Brain microvascular endothelial cell (primary cell): ENCODE data around the gene CACNG1.

Experiments used
- DNase-seq: peaks from one replicate; pipeline ENCODE4 v3.0.0-alpha.2; 2020
- H3K27ac ChIP-seq: fragments of 250-450 bp; sonication (Bioruptor Pico); 2 replicates; pipeline ENCODE4 v1.5.1; 2020; ENCODE audit warnings: mild to moderate bottlenecking, moderate library complexity
- H3K27me3 ChIP-seq: fragments of 250-450 bp; sonication (Bioruptor Pico); replicated peaks from 2 replicates; pipeline ENCODE4 v1.5.1; 2020; ENCODE audit warnings: mild to moderate bottlenecking
- H3K36me3 ChIP-seq: fragments of 250-450 bp; sonication (Bioruptor Pico); replicated peaks from 2 replicates; pipeline ENCODE4 v1.5.1; 2020; ENCODE audit warnings: mild to moderate bottlenecking
- H3K4me3 ChIP-seq: 2 replicates; pipeline ENCODE4 v1.5.1; 2011; ENCODE audit warnings: low read depth, mild to moderate bottlenecking, control low read depth, low read length, moderate library complexity
- in situ Hi-C: cut with HindIII; loops from 2 replicates; pipeline ENCODE4 v1.10.0; 2017; ENCODE audit warnings: low sequenced_read_pairs, low pct_ligation_motif_present
- TF ChIP-seq, protein P1 (sequence below): IDR thresholded peaks from 2 replicates; pipeline ENCODE4 v1.5.1; 2011; ENCODE audit warnings: low read depth, mild to moderate bottlenecking, moderate library complexity, low read length, control low read depth, inconsistent platforms; ENCODE audit errors: missing control alignments

CACNG1 gene

DNA sequence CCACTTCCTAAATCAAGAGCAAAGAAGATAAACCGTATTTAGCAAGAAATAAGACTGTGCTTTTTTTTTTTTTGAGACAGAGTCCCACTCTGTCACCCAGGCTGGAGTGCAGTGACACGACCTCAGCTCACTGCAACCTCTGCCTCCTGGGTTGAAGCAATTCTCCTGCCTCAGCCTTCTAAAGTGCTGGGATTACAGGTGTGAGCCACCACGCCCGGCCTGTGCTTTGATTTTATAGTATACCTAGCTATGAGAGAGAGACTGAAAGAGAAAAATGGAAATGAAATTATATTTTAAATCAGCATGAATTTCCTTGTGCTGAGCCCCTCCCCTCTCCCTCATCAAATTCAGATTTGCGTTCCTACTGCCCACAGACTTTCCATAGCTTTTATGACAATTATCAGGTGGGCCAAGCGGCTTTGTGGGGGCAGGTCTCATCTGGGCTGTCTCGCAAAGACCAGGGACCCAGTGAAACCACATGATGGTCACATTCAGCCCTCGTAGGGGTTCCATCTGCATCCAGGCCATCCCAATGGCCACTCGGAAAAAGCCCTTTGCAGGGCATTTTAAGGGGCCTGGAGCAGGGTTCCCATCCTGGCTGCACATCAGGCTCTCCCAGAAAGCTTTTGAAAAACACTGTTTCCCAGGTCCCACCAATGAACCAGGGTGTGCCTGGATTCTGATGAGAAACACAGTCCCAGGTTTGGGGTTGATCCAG is 8.5 kb downstream of the CACNG1 start:
- TF ChIP-seq, protein P1, sequence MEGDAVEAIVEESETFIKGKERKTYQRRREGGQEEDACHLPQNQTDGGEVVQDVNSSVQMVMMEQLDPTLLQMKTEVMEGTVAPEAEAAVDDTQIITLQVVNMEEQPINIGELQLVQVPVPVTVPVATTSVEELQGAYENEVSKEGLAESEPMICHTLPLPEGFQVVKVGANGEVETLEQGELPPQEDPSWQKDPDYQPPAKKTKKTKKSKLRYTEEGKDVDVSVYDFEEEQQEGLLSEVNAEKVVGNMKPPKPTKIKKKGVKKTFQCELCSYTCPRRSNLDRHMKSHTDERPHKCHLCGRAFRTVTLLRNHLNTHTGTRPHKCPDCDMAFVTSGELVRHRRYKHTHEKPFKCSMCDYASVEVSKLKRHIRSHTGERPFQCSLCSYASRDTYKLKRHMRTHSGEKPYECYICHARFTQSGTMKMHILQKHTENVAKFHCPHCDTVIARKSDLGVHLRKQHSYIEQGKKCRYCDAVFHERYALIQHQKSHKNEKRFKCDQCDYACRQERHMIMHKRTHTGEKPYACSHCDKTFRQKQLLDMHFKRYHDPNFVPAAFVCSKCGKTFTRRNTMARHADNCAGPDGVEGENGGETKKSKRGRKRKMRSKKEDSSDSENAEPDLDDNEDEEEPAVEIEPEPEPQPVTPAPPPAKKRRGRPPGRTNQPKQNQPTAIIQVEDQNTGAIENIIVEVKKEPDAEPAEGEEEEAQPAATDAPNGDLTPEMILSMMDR = no peak
- in situ Hi-C loops = no loop called here

DNA sequence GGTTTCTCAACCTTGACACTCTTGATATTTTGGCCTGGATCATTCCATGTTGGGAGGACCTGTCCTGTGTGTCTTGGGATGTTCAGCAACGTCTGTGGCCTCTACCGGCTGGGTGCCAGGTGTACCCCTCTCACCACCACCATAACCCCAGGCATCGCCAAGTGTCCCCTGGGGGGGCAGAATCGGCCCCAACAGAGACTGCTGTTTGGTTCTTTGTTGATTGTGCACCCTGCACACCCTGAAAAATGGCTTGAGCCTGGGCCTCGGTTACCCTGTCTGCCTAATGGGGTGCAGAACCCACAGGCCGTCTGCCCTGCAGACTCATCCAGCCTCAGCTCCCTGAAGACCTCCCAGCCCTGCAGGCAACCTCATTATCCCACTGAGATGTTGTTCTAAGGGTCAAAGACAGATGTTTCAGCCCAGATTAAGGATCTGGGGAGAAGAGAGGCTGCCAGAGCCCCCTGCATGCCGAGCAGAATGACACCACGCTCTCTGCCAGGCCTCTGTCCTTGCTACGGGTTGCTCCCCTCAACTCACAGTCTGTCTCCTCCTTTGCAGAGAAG is 9.2 kb downstream of the CACNG1 start:
- H3K27me3 ChIP-seq = no peaks in the 10 kb centered on the region
- in situ Hi-C loops = no loop called here
- H3K4me3 ChIP-seq = no peak overlapping the region
- no peaks in the 10 kb centered on the region for H3K36me3 ChIP-seq
- no peak overlapping the region for H3K27ac ChIP-seq
- TF ChIP-seq, protein P1 = no peak
- no peak for DNase-seq

More for the DNA sequence above, 8.5 kb downstream of the CACNG1 start:
- no peak for DNase-seq
- Histone ChIP-seq H3K36me3 (no peaks in the 10 kb centered on the region), H3K27ac (no peak overlapping the region), H3K4me3 (no peak overlapping the region), H3K27me3 (no peaks in the 10 kb centered on the region)

- DNase-seq = no peak
- Histone ChIP-seq H3K27me3 (no peaks in the 10 kb centered on the region), H3K4me3 (no peak overlapping the region), H3K36me3 (no peaks in the 10 kb centered on the region), H3K27ac (no peak overlapping the region)
- in situ Hi-C loops = no loop called here
- TF ChIP-seq, protein P1 = no peak
Measured at GRCh38 chr17:67054011-67054591, 9.7 kb downstream of the CACNG1 start.

DNA sequence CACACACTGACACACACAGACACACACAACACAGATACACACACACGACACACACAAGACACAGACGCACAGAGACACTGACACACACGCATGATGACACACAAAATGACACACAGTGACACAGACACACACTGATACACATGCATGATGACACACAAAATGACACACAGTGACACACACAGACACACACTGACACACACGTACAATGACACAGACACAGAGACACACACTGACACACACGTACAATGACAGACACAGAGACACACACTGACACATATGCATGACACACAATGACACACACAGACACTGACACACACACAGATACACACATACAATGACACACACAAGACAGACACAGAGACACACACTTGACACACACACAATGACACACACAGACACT is 10.3 kb downstream of the CACNG1 start:
- Histone ChIP-seq H3K27ac (no peak overlapping the region), H3K4me3 (no peak overlapping the region), H3K27me3 (no peaks in the 10 kb centered on the region), H3K36me3 (no peaks in the 10 kb centered on the region)
- TF ChIP-seq, protein P1 = no peak
- in situ Hi-C loops = no loop called here
- no peak for DNase-seq

GRCh38 chr17:67055041-67055443 is 10.7 kb downstream of the CACNG1 start:
- H3K4me3 ChIP-seq = no peak overlapping the region
- no peak overlapping the region for H3K27ac ChIP-seq
- no peaks in the 10 kb centered on the region for H3K36me3 ChIP-seq
- TF ChIP-seq, protein P1 = no peak
- in situ Hi-C loops = no loop called here
- no peak for DNase-seq
- H3K27me3 ChIP-seq = no peaks in the 10 kb centered on the region
